ENCODE results near the gene SLC23A3.

DNA sequence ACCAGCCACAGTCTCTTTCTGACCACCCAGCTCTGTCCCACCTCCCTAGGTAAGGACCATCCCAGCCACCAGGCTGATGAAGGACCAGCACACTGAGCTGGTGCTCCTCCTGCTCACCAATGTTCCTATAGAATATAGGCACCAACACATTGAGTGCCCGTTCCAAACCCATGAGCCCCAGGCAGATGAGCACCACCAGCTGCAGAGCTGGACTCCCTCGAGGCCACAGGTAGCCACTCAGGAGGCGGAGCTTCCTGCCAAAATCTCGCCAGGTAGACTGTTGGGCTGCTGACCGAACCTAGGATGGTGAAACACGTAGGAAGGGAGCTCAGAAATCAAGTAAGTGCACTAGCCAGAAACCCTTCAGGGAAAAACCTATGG, 46.7 kb upstream of the SLC23A3 start:
- no peak for TF ChIP-seq ARNT (IDR thresholded peaks at IDR 0.05)
- no peak for TF ChIP-seq ZNF384 (IDR thresholded peaks at IDR 0.05)
- no peak for TF ChIP-seq HDGF (IDR thresholded peaks at IDR 0.05; ENCODE audit: borderline replicate concordance)
- TF ChIP-seq BHLHE40 (IDR thresholded peaks at IDR 0.05; ENCODE audit: borderline replicate concordance): no peak
- TF ChIP-seq FOXA1 (IDR thresholded peaks at IDR 0.05): no peak
- TF ChIP-seq TARDBP (IDR thresholded peaks at IDR 0.05): no peak
- no peak for TF ChIP-seq NFRKB (IDR thresholded peaks at IDR 0.05)

Measured in HEK293T (cell line).